ENCODE data around the gene CYP4F22.
"Not testable (repeated sequence)": the region's sequence is repeated elsewhere in the genome, so short reads cannot be mapped to it uniquely, and the experiment has no call there.

Gene CYP4F22

DNA sequence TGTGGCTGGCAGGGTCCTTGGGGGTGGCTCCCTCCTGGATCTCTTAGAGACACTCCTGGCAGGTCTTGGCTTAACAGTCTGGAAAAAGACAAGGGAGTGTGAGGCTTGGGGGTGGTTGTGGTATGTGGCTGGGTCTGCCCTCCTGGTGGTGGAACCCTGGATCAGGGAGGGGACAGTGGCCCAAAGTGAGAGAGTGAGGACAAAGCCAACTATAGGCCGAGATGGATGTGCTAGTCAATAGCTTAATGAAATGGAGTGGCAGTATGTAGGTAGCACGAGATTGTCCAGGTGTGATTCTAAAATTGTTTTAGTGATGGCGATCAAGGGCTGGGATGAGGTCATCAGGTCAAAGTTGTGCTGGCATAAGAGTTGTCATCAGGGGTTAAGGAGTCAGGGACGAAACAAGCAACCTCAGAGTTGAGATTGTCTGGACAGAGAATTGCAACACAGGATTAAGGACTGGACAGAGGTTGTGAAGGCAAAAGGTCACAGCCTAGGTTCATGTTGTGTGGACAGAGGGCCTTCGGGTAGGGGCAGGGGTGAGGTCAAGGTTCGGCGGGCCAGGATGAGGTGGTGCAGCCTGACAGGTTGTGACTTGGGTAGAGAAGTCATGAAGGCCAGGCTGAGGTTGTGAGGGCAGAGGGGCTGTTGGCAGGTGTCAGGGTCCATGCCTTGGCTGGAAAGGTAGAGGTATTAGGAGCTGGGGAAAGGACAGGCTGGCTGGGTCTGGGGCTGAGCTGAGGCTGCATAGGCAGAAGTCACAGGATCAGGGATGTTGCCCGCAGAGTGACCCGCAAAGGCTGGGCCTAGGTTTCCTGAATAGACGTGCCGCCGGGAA is 39.4 kb upstream of the CYP4F22 start:
- no peak for DNase-seq (ENCODE audit: low read depth)
- no peak overlapping the region for H3K4me3 ChIP-seq (ENCODE audit: low read length)

DNA sequence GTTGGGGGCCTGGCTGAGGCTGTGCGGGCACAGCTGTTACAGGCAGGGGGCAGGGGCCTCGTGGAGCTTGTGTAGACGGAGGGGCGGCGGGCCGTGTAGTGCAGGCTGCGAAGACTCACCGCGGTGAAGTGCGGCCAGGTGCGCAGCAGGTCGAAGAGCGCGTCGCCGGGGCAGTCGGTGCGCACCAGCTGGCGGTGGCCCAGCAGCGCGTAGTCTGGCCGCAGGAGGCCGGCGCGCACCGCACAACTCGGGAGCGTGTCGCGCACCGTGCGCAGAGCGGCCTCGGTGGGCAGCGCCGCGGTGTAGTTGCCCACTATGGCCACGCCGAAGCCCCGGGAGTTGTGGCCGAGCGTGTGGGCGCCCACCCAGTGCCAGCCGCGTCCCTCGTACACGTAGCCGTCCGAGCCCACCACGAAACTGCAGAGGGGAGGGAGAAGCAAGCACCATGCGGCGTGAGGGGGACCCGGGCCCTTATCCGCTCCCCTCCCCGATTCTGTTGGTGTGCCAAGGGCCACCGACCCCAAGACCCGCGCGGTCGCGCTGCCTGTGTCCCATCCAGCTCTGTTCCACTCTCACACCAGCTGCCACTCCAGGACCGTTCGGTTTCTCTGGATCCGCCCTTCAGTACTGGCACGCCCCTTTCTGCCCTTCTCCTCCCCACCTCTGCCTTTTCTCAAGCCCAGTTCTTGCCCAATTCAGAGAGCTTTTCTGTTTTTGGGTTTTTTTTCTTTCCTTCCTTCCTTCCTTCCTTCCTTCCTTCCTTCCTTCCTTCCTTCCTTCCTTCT is 38.6 kb upstream of the CYP4F22 start:
- no peak overlapping the region for H3K4me3 ChIP-seq (ENCODE audit: low read length)
- TF ChIP-seq, protein P1, sequence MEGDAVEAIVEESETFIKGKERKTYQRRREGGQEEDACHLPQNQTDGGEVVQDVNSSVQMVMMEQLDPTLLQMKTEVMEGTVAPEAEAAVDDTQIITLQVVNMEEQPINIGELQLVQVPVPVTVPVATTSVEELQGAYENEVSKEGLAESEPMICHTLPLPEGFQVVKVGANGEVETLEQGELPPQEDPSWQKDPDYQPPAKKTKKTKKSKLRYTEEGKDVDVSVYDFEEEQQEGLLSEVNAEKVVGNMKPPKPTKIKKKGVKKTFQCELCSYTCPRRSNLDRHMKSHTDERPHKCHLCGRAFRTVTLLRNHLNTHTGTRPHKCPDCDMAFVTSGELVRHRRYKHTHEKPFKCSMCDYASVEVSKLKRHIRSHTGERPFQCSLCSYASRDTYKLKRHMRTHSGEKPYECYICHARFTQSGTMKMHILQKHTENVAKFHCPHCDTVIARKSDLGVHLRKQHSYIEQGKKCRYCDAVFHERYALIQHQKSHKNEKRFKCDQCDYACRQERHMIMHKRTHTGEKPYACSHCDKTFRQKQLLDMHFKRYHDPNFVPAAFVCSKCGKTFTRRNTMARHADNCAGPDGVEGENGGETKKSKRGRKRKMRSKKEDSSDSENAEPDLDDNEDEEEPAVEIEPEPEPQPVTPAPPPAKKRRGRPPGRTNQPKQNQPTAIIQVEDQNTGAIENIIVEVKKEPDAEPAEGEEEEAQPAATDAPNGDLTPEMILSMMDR (IDR thresholded peaks at IDR 0.05; ENCODE audit: insufficient read depth, low read depth, low read length, missing control alignments): no peak
- no peak for DNase-seq (ENCODE audit: low read depth)

More for the DNA sequence above, 39.4 kb upstream of the CYP4F22 start:
- TF ChIP-seq, protein P1 (IDR thresholded peaks at IDR 0.05; ENCODE audit: insufficient read depth, low read depth, low read length, missing control alignments): no peak

DNA sequence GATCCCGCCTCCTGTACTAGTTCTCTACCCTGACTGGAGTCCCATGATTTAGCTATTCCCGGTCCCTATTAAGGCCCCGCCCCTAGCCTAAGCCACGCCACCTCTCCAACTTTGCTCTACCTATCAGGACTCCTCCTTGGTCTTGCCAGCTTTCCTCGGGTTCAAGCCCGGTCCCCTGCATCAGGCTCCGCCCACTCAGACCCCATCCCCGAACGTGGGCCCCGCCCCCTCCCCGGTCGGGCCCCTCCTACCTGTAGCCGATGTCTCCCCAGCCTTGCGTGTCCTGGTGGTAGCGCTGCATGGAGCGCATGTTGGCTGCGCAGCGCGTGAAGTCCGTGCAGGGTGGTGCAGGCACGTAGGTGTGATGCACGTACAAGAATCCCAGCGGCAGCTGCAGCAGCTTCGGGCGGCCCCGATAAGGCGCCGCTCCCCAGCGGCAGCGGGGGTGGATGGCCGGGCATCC is 36.7 kb upstream of the CYP4F22 start:
- TF ChIP-seq, protein P1 (IDR thresholded peaks at IDR 0.05; ENCODE audit: insufficient read depth, low read depth, low read length, missing control alignments): no peak
- no peak for DNase-seq (ENCODE audit: low read depth)
- H3K4me3 ChIP-seq (ENCODE audit: low read length): no peak overlapping the region

DNA sequence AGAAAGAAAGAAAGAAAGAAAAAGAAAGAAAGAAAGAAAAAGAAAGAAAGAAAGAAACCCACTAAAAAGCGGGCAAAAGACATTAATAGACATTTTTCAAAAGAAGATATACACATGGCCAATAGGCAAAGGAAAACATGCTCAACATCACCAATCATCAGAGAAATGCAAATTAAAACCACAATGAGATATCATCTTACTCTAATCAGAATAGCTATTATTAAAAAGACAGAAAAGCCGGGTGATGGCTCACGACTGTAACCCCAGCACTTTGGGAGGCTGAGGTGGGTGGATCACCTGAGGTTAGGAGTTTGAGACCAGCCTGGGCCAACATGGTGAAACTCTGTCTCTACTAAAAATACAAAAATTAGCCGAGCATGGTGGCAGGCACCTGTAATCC is 34.5 kb upstream of the CYP4F22 start:
- H3K4me3 ChIP-seq (ENCODE audit: low read length); DNase-seq (ENCODE audit: low read depth): not testable (repeated sequence)

DNA sequence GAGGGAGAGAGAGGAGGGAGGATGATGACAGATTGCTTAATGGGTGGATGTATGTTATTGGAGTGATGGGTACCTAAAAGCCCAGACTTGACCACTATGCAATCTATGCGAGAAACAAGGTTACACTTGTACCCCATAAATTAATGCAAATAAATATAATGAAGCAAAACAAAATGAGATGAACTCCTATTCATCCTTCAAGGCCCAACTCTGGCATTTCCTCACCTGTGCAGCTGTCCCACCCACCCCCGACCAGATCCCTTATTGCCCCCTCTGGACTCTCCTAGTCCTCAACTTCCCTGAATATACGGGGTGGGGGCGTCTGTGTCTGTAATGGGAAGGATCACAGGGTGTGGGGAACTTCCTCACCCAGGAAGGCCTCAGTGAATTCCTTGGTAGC is 33.2 kb upstream of the CYP4F22 start:
- no peak overlapping the region for H3K4me3 ChIP-seq (ENCODE audit: low read length)
- no peak for DNase-seq (ENCODE audit: low read depth)
- TF ChIP-seq, protein P1 (IDR thresholded peaks at IDR 0.05; ENCODE audit: insufficient read depth, low read depth, low read length, missing control alignments): no peak

DNA sequence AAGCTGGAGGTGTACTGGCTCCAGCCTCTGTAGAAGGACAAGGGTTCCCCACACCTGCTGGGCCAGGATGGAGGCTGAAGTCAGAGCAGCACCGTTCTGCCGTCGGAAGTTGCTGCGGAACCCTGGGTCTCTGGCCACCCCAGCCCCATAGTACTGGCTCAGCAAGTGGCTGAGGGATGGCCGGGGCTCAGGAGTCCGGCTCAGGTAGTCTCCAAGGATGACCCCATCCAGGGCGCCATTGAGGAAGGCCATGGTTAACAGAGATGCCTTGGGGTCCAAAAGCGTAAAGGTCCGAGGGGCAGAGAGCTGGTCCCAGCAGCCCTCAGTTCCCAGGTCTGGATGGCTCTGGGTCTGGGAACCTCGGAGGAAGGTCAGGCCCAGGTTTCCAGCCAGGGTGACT is 32.7 kb upstream of the CYP4F22 start:
- DNase-seq (ENCODE audit: low read depth): no peak
- no peak overlapping the region for H3K4me3 ChIP-seq (ENCODE audit: low read length)
- TF ChIP-seq, protein P1 (IDR thresholded peaks at IDR 0.05; ENCODE audit: insufficient read depth, low read depth, low read length, missing control alignments): no peak

DNA sequence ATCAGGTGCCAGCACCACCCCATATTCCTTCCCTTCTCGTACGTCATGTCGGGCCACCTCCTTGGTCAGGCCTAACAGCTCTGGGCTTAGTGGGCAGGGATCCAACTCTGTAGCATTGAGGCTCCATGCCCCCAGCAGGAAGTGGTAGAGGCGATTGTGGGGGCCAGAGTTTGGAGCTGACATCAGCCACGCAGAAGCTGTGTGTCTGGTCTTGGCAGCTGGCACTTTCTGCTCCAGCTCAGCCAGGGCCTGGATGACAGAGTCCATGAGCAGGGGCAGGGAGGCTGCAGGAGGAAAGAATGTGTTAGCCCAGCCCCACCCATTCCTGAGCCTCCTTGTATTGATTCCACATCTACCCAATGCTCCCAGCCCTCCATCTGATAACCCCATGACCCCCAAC is 32.0 kb upstream of the CYP4F22 start:
- no peak for DNase-seq (ENCODE audit: low read depth)
- TF ChIP-seq, protein P1 (IDR thresholded peaks at IDR 0.05; ENCODE audit: insufficient read depth, low read depth, low read length, missing control alignments): no peak

More for the DNA sequence above, 32.0 kb upstream of the CYP4F22 start:
- H3K4me3 ChIP-seq (ENCODE audit: low read length): no peak overlapping the region
